T-helper 17 cell (primary cell): ENCODE results near the gene DYNC1H1. TPM values are rescaled to one million over a fixed set of nuclear protein-coding genes. Genes with fewer than 3 reads are reported as not detected.
"Not testable (repeated sequence)": the region's sequence is repeated elsewhere in the genome, so short reads cannot be mapped to it uniquely, and the experiment has no call there.

Experiments used
- ATAC-seq: fragments of 150-1000 bp; cut with Tn5 transposase; 2 replicates; pipeline ENCODE4 v1.10.0; 2021; ENCODE audit warnings: mild to moderate bottlenecking, moderate library complexity
- DNase-seq, 3 donors: peaks; one replicate each; pipeline versions ENCODE4 v3.0.0 to v3.0.0-alpha.2; 2020 to 2021
- H3K9me3 ChIP-seq: one replicate; pipeline ENCODE4 v1.7.0; 2013; ENCODE audit warnings: low read length, mild to moderate bottlenecking; ENCODE audit not compliant: control insufficient read depth, poor library complexity, severe bottlenecking
- H3K27ac Mint-ChIP-seq: one replicate; pipeline ENCODE4 v1.8.0; 2022; ENCODE audit warnings: mild to moderate bottlenecking, moderate library complexity, mixed read lengths
- H3K27me3 Mint-ChIP-seq: one replicate; pipeline ENCODE4 v1.8.0; 2022; ENCODE audit warnings: mixed read lengths
- H3K36me3 Mint-ChIP-seq: one replicate; pipeline ENCODE4 v1.8.0; 2022; ENCODE audit warnings: low read depth, mixed read lengths
- H3K4me1 Mint-ChIP-seq: one replicate; pipeline ENCODE4 v1.8.0; 2022; ENCODE audit warnings: mild to moderate bottlenecking, mixed read lengths
- H3K4me3 Mint-ChIP-seq: one replicate; pipeline ENCODE4 v1.8.0; 2022; ENCODE audit warnings: mild to moderate bottlenecking, moderate library complexity, mixed read lengths
- total RNA-seq, 4 donors: library from RNA in 2 of 4; stranded (reverse) in 2 of 4; gene quantifications; one replicate each; pipeline ENCODE4 v1.2.3 and lab custom pipeline; 2022 to 2026

DYNC1H1 gene
- total RNA-seq, 2 donors from 2014 or later: 318 to 366 TPM

- Mint-ChIP-seq H3K4me3 (no peak overlapping the region), H3K36me3 (no peaks in the 10 kb centered on the region), H3K27me3 (no peaks in the 10 kb centered on the region), H3K4me1 (peaks cover under 1% of the 10 kb centered on the region), H3K27ac (no peak overlapping the region)
- H3K9me3 ChIP-seq: no peaks in the 10 kb centered on the region
- DNase-seq (peak; percentile 49 to 61 (median 60)), ATAC-seq (peak; percentile 98)
Measured at GRCh38 chr14:102063109-102063807, 98.9 kb downstream of the DYNC1H1 start.

- H3K36me3 Mint-ChIP-seq: no peaks in the 10 kb centered on the region
Measured at GRCh38 chr14:102063808-102064429, 99.5 kb downstream of the DYNC1H1 start.

GRCh38 chr14:102064590-102064989 is 100.2 kb downstream of the DYNC1H1 start:
- H3K4me1 Mint-ChIP-seq, DNase-seq, H3K27ac Mint-ChIP-seq, H3K9me3 ChIP-seq, ATAC-seq, H3K27me3 Mint-ChIP-seq, H3K36me3 Mint-ChIP-seq: not testable (repeated sequence)
- peak overlapping the region; percentile 7 for H3K4me3 Mint-ChIP-seq

More at GRCh38 chr14:102063808-102064429, 99.5 kb downstream of the DYNC1H1 start:
- Mint-ChIP-seq H3K27ac (no peak overlapping the region), H3K27me3 (no peaks in the 10 kb centered on the region), H3K4me3 (no peak overlapping the region), H3K4me1 (no peaks in the 10 kb centered on the region)
- no peaks in the 10 kb centered on the region for H3K9me3 ChIP-seq
- DNase-seq (no peak), ATAC-seq (no peak)

GRCh38 chr14:102066041-102066451 is 101.7 kb downstream of the DYNC1H1 start:
- Mint-ChIP-seq H3K27ac (peak overlapping the region; percentile 81), H3K4me1 (no peaks in the 10 kb centered on the region), H3K27me3 (no peaks in the 10 kb centered on the region), H3K4me3 (no peak overlapping the region), H3K36me3 (no peaks in the 10 kb centered on the region)
- no peaks in the 10 kb centered on the region for H3K9me3 ChIP-seq
- ATAC-seq: no peak
- no peak for DNase-seq

- no peak overlapping the region for H3K27ac Mint-ChIP-seq
- no peak for ATAC-seq
- no peaks in the 10 kb centered on the region for H3K36me3 Mint-ChIP-seq
- no peak overlapping the region for H3K4me3 Mint-ChIP-seq
- no peaks in the 10 kb centered on the region for H3K27me3 Mint-ChIP-seq
- no peak for DNase-seq
- H3K9me3 ChIP-seq: no peaks in the 10 kb centered on the region
- no peaks in the 10 kb centered on the region for H3K4me1 Mint-ChIP-seq
Measured at GRCh38 chr14:102071283-102071998, 107.1 kb downstream of the DYNC1H1 start.

- Mint-ChIP-seq H3K4me3 (no peak overlapping the region), H3K27me3 (no peaks in the 10 kb centered on the region), H3K4me1 (peaks cover 2% of the 10 kb centered on the region), H3K36me3 (no peaks in the 10 kb centered on the region), H3K27ac (no peak overlapping the region)
- no peaks in the 10 kb centered on the region for H3K9me3 ChIP-seq
- DNase-seq (no peak), ATAC-seq (no peak)
Measured at GRCh38 chr14:102074415-102074964, 110.1 kb downstream of the DYNC1H1 start.

- H3K4me3 Mint-ChIP-seq: no peak overlapping the region
- DNase-seq (no peak), ATAC-seq (no peak)
- H3K36me3 Mint-ChIP-seq: peaks cover 3% of the 10 kb centered on the region
- H3K27ac Mint-ChIP-seq: no peak overlapping the region
- H3K4me1 Mint-ChIP-seq: peaks cover 4% of the 10 kb centered on the region
- H3K9me3 ChIP-seq: no peaks in the 10 kb centered on the region
- no peaks in the 10 kb centered on the region for H3K27me3 Mint-ChIP-seq
Measured at GRCh38 chr14:102075155-102075554, 110.8 kb downstream of the DYNC1H1 start.

GRCh38 chr14:102077382-102077709 is 113.0 kb downstream of the DYNC1H1 start:
- H3K4me3 Mint-ChIP-seq: no peak overlapping the region
- peaks cover 7% of the 10 kb centered on the region for H3K36me3 Mint-ChIP-seq
- peaks cover 12% of the 10 kb centered on the region for H3K4me1 Mint-ChIP-seq
- no peak overlapping the region for H3K27ac Mint-ChIP-seq
- no peaks in the 10 kb centered on the region for H3K27me3 Mint-ChIP-seq
- no peak for DNase-seq
- peak; percentile 13 for ATAC-seq
- no peaks in the 10 kb centered on the region for H3K9me3 ChIP-seq

- H3K36me3 Mint-ChIP-seq, ATAC-seq, DNase-seq: not testable (repeated sequence)
Measured at GRCh38 chr14:102078361-102078791, 114.0 kb downstream of the DYNC1H1 start.

GRCh38 chr14:102078831-102079699 is 114.7 kb downstream of the DYNC1H1 start:
- Mint-ChIP-seq H3K4me1 (peaks cover 26% of the 10 kb centered on the region), H3K4me3 (peak overlapping the region; percentile 78), H3K36me3 (peaks cover 11% of the 10 kb centered on the region), H3K27ac (peak overlapping the region; percentile 88), H3K27me3 (no peaks in the 10 kb centered on the region)
- ATAC-seq: peak; percentile 11
- no peaks in the 10 kb centered on the region for H3K9me3 ChIP-seq
- no peak for DNase-seq

More at GRCh38 chr14:102078361-102078791, 114.0 kb downstream of the DYNC1H1 start:
- not testable (repeated sequence) for H3K4me3 Mint-ChIP-seq, H3K9me3 ChIP-seq, H3K27me3 Mint-ChIP-seq
- Mint-ChIP-seq H3K27ac (peak overlapping the region; percentile 88), H3K4me1 (peaks cover 22% of the 10 kb centered on the region)

GRCh38 chr14:102079700-102079979 is 115.3 kb downstream of the DYNC1H1 start:
- Mint-ChIP-seq H3K4me1 (peaks cover 30% of the 10 kb centered on the region), H3K36me3 (peaks cover 12% of the 10 kb centered on the region), H3K27me3 (no peaks in the 10 kb centered on the region), H3K4me3 (peak overlapping the region; percentile 36), H3K27ac (peak overlapping the region; percentile 88)
- peak; percentile 15 for ATAC-seq
- H3K9me3 ChIP-seq: no peaks in the 10 kb centered on the region
- no peak for DNase-seq

- Mint-ChIP-seq H3K4me1 (peaks cover 38% of the 10 kb centered on the region), H3K27ac (peak overlapping the region; percentile 88)
- no peak for DNase-seq
Measured at GRCh38 chr14:102080183-102081080, 116.1 kb downstream of the DYNC1H1 start.

More at GRCh38 chr14:102080183-102081080, 116.1 kb downstream of the DYNC1H1 start:
- H3K36me3 Mint-ChIP-seq: peaks cover 17% of the 10 kb centered on the region
- H3K27me3 Mint-ChIP-seq: no peaks in the 10 kb centered on the region
- no peak for ATAC-seq
- peak overlapping the region; percentile 49 for H3K4me3 Mint-ChIP-seq
- no peaks in the 10 kb centered on the region for H3K9me3 ChIP-seq
